Measurements from ENCODE around the gene ACAD11.
"Not testable (repeated sequence)": the region's sequence is repeated elsewhere in the genome, so short reads cannot be mapped to it uniquely, and the experiment has no call there.

- TF ChIP-seq REST (IDR thresholded peaks at IDR 0.05; ENCODE audit: borderline replicate concordance); REST (CRISPR knock-in tag; IDR thresholded peaks at IDR 0.05; ENCODE audit: low read depth); MYNN (IDR thresholded peaks at IDR 0.05); MYNN (CRISPR knock-in tag; IDR thresholded peaks at IDR 0.05); CTCF (IDR thresholded peaks at IDR 0.05 in 2 of 3, conservative IDR thresholded peaks at IDR 0.05 in 1 of 3; ENCODE audit: insufficient read depth in 2 of 3, low read depth in 1 of 3, low read length in 3 of 3); FOS (IDR thresholded peaks at IDR 0.05; ENCODE audit: extremely low read depth, insufficient read length): not testable (repeated sequence)
- TF ChIP-seq, protein P1, sequence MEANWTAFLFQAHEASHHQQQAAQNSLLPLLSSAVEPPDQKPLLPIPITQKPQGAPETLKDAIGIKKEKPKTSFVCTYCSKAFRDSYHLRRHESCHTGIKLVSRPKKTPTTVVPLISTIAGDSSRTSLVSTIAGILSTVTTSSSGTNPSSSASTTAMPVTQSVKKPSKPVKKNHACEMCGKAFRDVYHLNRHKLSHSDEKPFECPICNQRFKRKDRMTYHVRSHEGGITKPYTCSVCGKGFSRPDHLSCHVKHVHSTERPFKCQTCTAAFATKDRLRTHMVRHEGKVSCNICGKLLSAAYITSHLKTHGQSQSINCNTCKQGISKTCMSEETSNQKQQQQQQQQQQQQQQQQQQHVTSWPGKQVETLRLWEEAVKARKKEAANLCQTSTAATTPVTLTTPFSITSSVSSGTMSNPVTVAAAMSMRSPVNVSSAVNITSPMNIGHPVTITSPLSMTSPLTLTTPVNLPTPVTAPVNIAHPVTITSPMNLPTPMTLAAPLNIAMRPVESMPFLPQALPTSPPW (CRISPR knock-in tag; IDR thresholded peaks at IDR 0.05) = not testable (repeated sequence)
- TF ChIP-seq, protein P2, sequence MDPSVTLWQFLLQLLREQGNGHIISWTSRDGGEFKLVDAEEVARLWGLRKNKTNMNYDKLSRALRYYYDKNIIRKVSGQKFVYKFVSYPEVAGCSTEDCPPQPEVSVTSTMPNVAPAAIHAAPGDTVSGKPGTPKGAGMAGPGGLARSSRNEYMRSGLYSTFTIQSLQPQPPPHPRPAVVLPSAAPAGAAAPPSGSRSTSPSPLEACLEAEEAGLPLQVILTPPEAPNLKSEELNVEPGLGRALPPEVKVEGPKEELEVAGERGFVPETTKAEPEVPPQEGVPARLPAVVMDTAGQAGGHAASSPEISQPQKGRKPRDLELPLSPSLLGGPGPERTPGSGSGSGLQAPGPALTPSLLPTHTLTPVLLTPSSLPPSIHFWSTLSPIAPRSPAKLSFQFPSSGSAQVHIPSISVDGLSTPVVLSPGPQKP (CRISPR knock-in tag; IDR thresholded peaks at IDR 0.05) = not testable (repeated sequence)
Measured at GRCh38 chr3:132641427-132641826, 18.2 kb downstream of the ACAD11 start.
